MM.1S (cell line): Measurements from ENCODE around the gene TMEM97.

Experiments used
- CTCF ChIP-seq: fragments of 300-600 bp; sonication (generic); IDR thresholded peaks from 2 replicates; pipeline ENCODE4 v1.5.1; 2016; ENCODE audit warnings: antibody characterized with exemption, low read length, mixed read lengths
- EZH2phosphoT487 ChIP-seq: fragments of 300-600 bp; sonication (generic); IDR thresholded peaks from 2 replicates; pipeline ENCODE4 v1.6.1; 2018; ENCODE audit warnings: antibody characterized with exemption, low read length

- TF ChIP-seq CTCF (no peak), EZH2phosphoT487 (no peak)
Measured at GRCh38 chr17:28282596-28282995, 36.4 kb upstream of the TMEM97 start.
